BLaER1 (cell line): ENCODE results near the gene AAR2.

ENCODE experiments used
- H3K27ac ChIP-seq: shearing (Covaris generic); formaldehyde crosslinking; 2 replicates; pipeline ENCODE4 v1.8.1; 2022
- H3K27me3 ChIP-seq: shearing (Covaris generic); formaldehyde crosslinking; 2 replicates; pipeline ENCODE4 v1.8.1; 2022
- H3K36me3 ChIP-seq: shearing (Covaris generic); formaldehyde crosslinking; 2 replicates; pipeline ENCODE4 v1.8.1; 2022
- H3K4me1 ChIP-seq: shearing (Covaris generic); formaldehyde crosslinking; 2 replicates; pipeline ENCODE4 v1.8.1; 2022
- H3K4me2 ChIP-seq: shearing (Covaris generic); formaldehyde crosslinking; 2 replicates; pipeline ENCODE4 v1.8.1; 2022
- H3K4me3 ChIP-seq: shearing (Covaris generic); formaldehyde crosslinking; 2 replicates; pipeline ENCODE4 v1.8.1; 2022
- H3K9ac ChIP-seq: shearing (Covaris generic); formaldehyde crosslinking; 2 replicates; pipeline ENCODE4 v1.8.1; 2022
- H3K9me3 ChIP-seq: shearing (Covaris generic); formaldehyde crosslinking; 2 replicates; pipeline ENCODE4 v1.8.1; 2022
- H4K20me1 ChIP-seq: shearing (Covaris generic); formaldehyde crosslinking; 2 replicates; pipeline ENCODE4 v1.8.1; 2022
- Cebpa-rat ChIP-seq: shearing (Covaris generic); IDR thresholded peaks from 2 replicates; pipeline ENCODE4 v1.8.1; 2022

Gene AAR2

DNA sequence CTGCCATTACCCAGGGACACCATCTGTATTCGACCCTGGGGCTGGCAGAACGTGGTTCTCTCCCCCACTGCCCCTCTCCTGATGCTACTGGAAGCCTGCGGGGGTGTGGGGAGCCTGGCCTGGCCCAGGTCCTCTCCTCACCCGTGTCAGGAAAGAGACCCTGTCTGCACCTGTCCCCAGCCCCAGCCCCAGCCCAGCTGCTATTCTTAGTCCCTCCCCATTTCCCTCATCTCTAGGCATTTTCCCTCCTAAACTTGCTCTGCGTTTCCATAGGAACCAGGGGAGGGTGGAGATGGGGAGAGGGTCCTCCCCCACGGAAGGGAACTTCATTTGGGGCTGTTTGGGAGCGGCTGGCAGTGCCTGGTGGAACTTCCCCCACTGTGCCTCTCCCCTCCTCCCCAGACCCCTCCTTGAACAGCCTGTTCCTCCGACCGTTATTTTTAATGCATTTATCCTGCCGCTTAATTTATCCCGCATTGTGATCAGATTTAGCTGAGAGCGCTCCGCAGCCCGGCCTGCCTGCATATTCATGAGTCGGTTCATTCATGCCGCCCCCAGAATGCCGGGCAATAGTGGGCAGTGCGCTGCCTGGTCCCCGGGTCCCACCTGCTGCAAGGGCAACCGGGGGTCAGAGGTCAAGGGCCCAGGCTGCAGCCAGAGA, 38.0 kb downstream of the AAR2 start:
- Histone ChIP-seq H3K4me1 (peaks cover 3% of the 10 kb centered on the region; the same call in 1 of the 2 replicates), H3K27ac (no peak overlapping the region), H3K9me3 (no peaks in the 10 kb centered on the region), H3K9ac (no peak overlapping the region), H4K20me1 (no peaks in the 10 kb centered on the region), H3K4me3 (no peak overlapping the region), H3K27me3 (no peaks in the 10 kb centered on the region), H3K4me2 (no peak overlapping the region), H3K36me3 (no peaks in the 10 kb centered on the region)
- no peak for TF ChIP-seq Cebpa-rat

DNA sequence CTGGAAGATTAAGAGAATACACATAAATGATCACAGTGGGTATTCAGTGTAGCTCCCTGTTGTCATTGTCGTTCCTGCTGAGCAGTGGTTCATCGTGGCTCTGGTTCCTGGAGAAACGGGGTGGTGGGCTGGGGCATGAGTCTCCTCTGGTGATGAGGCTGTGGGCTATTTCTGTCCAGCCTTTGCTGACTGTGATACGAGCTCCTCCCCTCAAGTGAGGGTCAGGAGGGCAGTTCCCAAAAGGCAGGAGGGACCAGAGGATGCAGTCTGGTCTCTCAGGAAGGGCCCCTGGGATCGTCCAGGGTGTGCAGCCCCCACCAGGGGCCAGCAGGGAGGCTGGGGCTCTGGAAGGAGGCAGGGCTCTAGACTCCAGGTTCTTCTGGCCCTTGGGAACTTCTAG, 38.7 kb downstream of the AAR2 start:
- Histone ChIP-seq H3K4me3 (no peak overlapping the region), H4K20me1 (no peaks in the 10 kb centered on the region), H3K9me3 (no peaks in the 10 kb centered on the region), H3K4me1 (peaks cover 6% of the 10 kb centered on the region; the same call in 1 of the 2 replicates), H3K36me3 (no peaks in the 10 kb centered on the region), H3K4me2 (no peak overlapping the region), H3K27me3 (no peaks in the 10 kb centered on the region), H3K27ac (no peak overlapping the region), H3K9ac (no peak overlapping the region)
- TF ChIP-seq Cebpa-rat, result no peak

GRCh38 chr20:36275441-36276189, 39.3 kb downstream of the AAR2 start:
- no peak overlapping the region for H3K27ac ChIP-seq
- no peak overlapping the region for H3K4me2 ChIP-seq
- no peak for TF ChIP-seq Cebpa-rat
- no peaks in the 10 kb centered on the region for H3K36me3 ChIP-seq
- H3K27me3 ChIP-seq, result no peaks in the 10 kb centered on the region
- no peak overlapping the region for H3K4me3 ChIP-seq
- no peaks in the 10 kb centered on the region for H4K20me1 ChIP-seq
- no peaks in the 10 kb centered on the region for H3K9me3 ChIP-seq
- peaks cover 6% of the 10 kb centered on the region; the same call in 1 of the 2 replicates for H3K4me1 ChIP-seq
- no peak overlapping the region for H3K9ac ChIP-seq

DNA sequence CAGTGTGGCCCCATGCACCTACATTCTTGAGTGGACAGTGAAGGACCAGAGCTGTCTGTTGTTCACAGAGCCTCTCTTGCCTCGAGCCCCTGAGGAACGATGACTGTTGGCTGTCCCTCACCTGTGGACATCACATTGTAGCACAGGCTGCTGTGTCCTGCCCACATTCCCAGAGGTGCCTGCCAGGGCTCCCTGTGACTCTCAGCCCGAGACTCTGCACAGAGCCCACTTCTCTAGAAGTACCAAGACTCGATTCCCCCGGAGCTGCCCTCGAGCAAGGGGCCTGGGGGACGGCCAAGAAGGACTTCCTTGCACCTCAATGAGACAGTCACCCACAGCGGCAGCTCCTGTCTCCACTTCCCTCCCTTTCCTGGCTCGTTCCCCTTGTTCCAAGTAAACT, 41.3 kb downstream of the AAR2 start:
- Histone ChIP-seq H3K4me1 (peaks cover 6% of the 10 kb centered on the region; the same call in 1 of the 2 replicates), H3K4me2 (no peak overlapping the region), H3K27me3 (no peaks in the 10 kb centered on the region), H3K36me3 (no peaks in the 10 kb centered on the region), H4K20me1 (no peaks in the 10 kb centered on the region), H3K27ac (no peak overlapping the region), H3K9me3 (no peaks in the 10 kb centered on the region), H3K9ac (no peak overlapping the region), H3K4me3 (no peak overlapping the region)
- TF ChIP-seq Cebpa-rat, result no peak

- Histone ChIP-seq H4K20me1 (no peaks in the 10 kb centered on the region), H3K4me3 (no peak overlapping the region), H3K9me3 (no peaks in the 10 kb centered on the region), H3K9ac (no peak overlapping the region), H3K4me1 (peaks cover 6% of the 10 kb centered on the region; the same call in 1 of the 2 replicates), H3K36me3 (no peaks in the 10 kb centered on the region), H3K27me3 (no peaks in the 10 kb centered on the region), H3K27ac (no peak overlapping the region), H3K4me2 (0 out of 2 replicates have a peak overlapping the region, but pooled peaks have one; percentile 21)
- no peak for TF ChIP-seq Cebpa-rat
Measured at GRCh38 chr20:36279362-36279761, 43.1 kb downstream of the AAR2 start.

- H3K4me3 ChIP-seq, result no peak overlapping the region
- no peak overlapping the region for H3K9ac ChIP-seq
- peaks cover 6% of the 10 kb centered on the region; the same call in 1 of the 2 replicates for H3K4me1 ChIP-seq
- H4K20me1 ChIP-seq, result no peaks in the 10 kb centered on the region
- 0 out of 2 replicates have a peak overlapping the region, but pooled peaks have one; percentile 21 for H3K4me2 ChIP-seq
- H3K27ac ChIP-seq, result no peak overlapping the region
- no peak for TF ChIP-seq Cebpa-rat
- H3K36me3 ChIP-seq, result no peaks in the 10 kb centered on the region
- H3K27me3 ChIP-seq, result no peaks in the 10 kb centered on the region
- no peaks in the 10 kb centered on the region for H3K9me3 ChIP-seq
Measured at GRCh38 chr20:36279776-36280175, 43.5 kb downstream of the AAR2 start.

DNA sequence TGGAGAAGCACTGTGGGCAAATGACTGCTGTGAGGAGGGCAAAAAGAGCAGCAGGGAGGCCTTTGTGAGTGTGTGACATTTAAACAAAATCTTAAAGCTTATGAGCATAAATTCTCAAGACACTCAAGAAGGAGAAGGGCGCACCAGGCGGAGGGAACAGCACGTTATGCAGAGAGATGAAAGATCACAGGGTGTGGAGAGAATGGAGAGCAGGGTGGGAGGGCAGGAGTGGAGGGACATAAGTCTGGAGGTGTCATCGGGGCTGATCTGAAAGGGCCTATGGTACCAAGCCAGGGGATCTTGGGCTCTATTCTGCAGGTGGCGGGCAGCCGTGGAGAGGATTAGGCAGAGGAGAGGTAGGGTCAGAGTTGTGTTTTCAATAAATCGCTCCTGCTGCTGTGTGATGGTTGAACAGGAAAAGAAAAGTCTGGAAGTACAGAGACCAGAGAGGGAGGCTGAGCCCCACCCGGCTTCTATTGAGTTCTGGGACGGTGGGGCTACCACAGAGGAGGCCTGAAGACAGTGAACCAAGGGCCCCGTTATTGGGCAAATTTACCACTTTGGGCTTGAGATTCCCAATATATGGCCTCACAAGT, 45.6 kb downstream of the AAR2 start:
- Histone ChIP-seq H3K9ac (no peak overlapping the region), H3K27me3 (no peaks in the 10 kb centered on the region), H3K9me3 (no peaks in the 10 kb centered on the region), H4K20me1 (no peaks in the 10 kb centered on the region), H3K4me1 (peaks cover 6% of the 10 kb centered on the region; the same call in 1 of the 2 replicates), H3K36me3 (no peaks in the 10 kb centered on the region), H3K4me3 (no peak overlapping the region), H3K27ac (no peak overlapping the region), H3K4me2 (no peak overlapping the region)
- TF ChIP-seq Cebpa-rat, result no peak

DNA sequence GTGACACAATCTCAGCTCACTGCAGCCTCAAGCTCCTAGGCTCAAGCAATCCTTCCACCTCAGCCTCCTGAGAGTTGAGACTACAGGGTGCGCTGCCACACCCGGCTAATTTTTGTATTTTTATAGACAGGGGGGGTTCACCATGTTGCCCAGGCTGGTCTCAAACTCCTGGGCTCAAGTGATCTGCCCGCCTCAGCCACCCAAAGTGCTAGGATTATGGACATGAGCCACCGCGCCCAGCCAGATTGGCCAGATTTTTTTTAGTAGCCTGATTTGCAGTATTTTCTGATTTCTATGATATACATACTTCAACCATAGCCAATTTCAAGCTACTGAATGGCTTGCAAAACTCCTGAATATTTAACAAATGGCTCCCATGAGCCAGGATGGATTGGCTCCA, 48.5 kb downstream of the AAR2 start:
- Histone ChIP-seq H3K4me1 (no peaks in the 10 kb centered on the region), H3K9ac (no peak overlapping the region), H3K4me3 (no peak overlapping the region), H3K9me3 (no peaks in the 10 kb centered on the region), H3K27ac (no peak overlapping the region), H3K36me3 (no peaks in the 10 kb centered on the region), H4K20me1 (no peaks in the 10 kb centered on the region), H3K27me3 (no peaks in the 10 kb centered on the region), H3K4me2 (no peak overlapping the region)
- TF ChIP-seq Cebpa-rat, result no peak

- no peak overlapping the region for H3K4me3 ChIP-seq
- no peak overlapping the region for H3K27ac ChIP-seq
- no peaks in the 10 kb centered on the region for H4K20me1 ChIP-seq
- no peak overlapping the region for H3K9ac ChIP-seq
- H3K36me3 ChIP-seq, result no peaks in the 10 kb centered on the region
- no peak overlapping the region for H3K4me2 ChIP-seq
- H3K27me3 ChIP-seq, result no peaks in the 10 kb centered on the region
- H3K4me1 ChIP-seq, result no peaks in the 10 kb centered on the region
- TF ChIP-seq Cebpa-rat, result no peak
- no peaks in the 10 kb centered on the region for H3K9me3 ChIP-seq
Measured at GRCh38 chr20:36285746-36286447, 49.6 kb downstream of the AAR2 start.
